HCT116 (cell line): ENCODE data around the gene RHEX. TPM values are rescaled to one million over a fixed set of nuclear protein-coding genes. Genes with fewer than 3 reads are reported as not detected.

Source experiments
- ATAC-seq: fragments of 200-7000 bp; cut with Tn5 transposase; 2 replicates; pipeline ENCODE4 v1.9.1; 2020; ENCODE audit warnings: mild to moderate bottlenecking, moderate library complexity
- BruUV-seq: library from RNA; stranded (reverse); fragments of 400-500 nt; replicated peaks from 2 replicates; lab custom pipeline; 2021; lab: Mats Ljungman, UMichigan
- CTCF ChIA-PET: fragments of 300-600 bp; sonication (Branson Sonifier 250); formaldehyde crosslinking; loops from one replicate; lab custom pipeline; 2021; ENCODE audit warnings: antibody characterized with exemption; lab: Charles Lee
- POLR2A ChIA-PET: fragments of 300-600, 350-600 bp; sonication (Branson Sonifier 250); formaldehyde crosslinking; loops from one replicate; lab custom pipeline; 2021; ENCODE audit warnings: antibody characterized with exemption; lab: Charles Lee
- RAD21 ChIA-PET, 2 experiments: fragments of 300-600 bp; sonication (Branson Sonifier 250); formaldehyde crosslinking; loops; one replicate each; lab custom pipeline; 2023; ENCODE audit warnings: low total read pairs in 2 of 2; ENCODE audit not compliant: uncharacterized antibody in 2 of 2, unreplicated experiment in 2 of 2, low non-redundant PET in 1 of 2; lab: Charles Lee
- DNase-seq: peaks from one replicate; pipeline ENCODE4 v3.0.0-alpha.2; 2010; ENCODE audit warnings: low read depth, low spot score
- H2AFZ ChIP-seq: fragments of 200-600 bp; shearing (Covaris generic), sonication (generic); 2 replicates; pipeline ENCODE4 v1.6.1; 2017; ENCODE audit warnings: low read depth, mixed run types, mixed read lengths, antibody characterized with exemption, low read length; ENCODE audit not compliant: poor library complexity, severe bottlenecking
- H3K27ac ChIP-seq: 2 replicates; pipeline ENCODE4 v1.5.1; 2012; ENCODE audit warnings: low read depth, low read length
- H3K27me3 ChIP-seq: fragments of 200-600 bp; sonication (generic); 2 replicates; pipeline ENCODE4 v1.6.1; 2016; ENCODE audit warnings: mixed run types, low read length, mixed read lengths; ENCODE audit not compliant: insufficient read depth
- H3K36me3 ChIP-seq, 2 experiments: fragments of 200-500 bp in 1 of 2; fragments of 200-600 bp in 1 of 2; sonication (Bioruptor generic) in 1 of 2; sonication (generic) in 1 of 2; 2 replicates each; pipeline versions ENCODE4 v1.5.1 to v1.6.1; 2014 to 2016; ENCODE audit warnings: low read length in 2 of 2, inconsistent platforms in 1 of 2, mixed read lengths in 1 of 2, mixed run types in 1 of 2; ENCODE audit not compliant: insufficient read depth in 2 of 2, control insufficient read depth in 1 of 2
- H3K4me1 ChIP-seq, 2 experiments: fragments of 200-600 bp in 1 of 2; sonication (generic) in 1 of 2; 2 replicates each; pipeline versions ENCODE4 v1.5.1 to v1.6.1; 2012 to 2017; ENCODE audit warnings: low read length in 2 of 2, inconsistent platforms in 1 of 2, mild to moderate bottlenecking in 1 of 2, mixed read lengths in 1 of 2, mixed run types in 1 of 2, moderate library complexity in 1 of 2; ENCODE audit not compliant: insufficient read depth in 2 of 2, control insufficient read depth in 1 of 2
- H3K4me2 ChIP-seq: fragments of 200-600 bp; sonication (generic); 2 replicates; pipeline ENCODE4 v1.6.1; 2017; ENCODE audit warnings: mixed run types, low read length, mixed read lengths
- H3K4me3 ChIP-seq, 2 experiments: fragments of 200-600 bp in 1 of 2; sonication (generic) in 1 of 2; replicated peaks in 1 of 2; 2 replicates each; pipeline ENCODE4 v1.5.1; 2011 to 2016; ENCODE audit warnings: low read length in 2 of 2, control low read depth in 1 of 2, low read depth in 1 of 2, mild to moderate bottlenecking in 1 of 2, mixed read lengths in 1 of 2, mixed run types in 1 of 2
- H3K79me2 ChIP-seq: fragments of 200-600 bp; sonication (generic); 2 replicates; pipeline ENCODE4 v1.6.1; 2017; ENCODE audit warnings: mild to moderate bottlenecking, mixed run types, low read length, moderate library complexity, mixed read lengths; ENCODE audit not compliant: insufficient read depth
- H3K9ac ChIP-seq: fragments of 200-600 bp; sonication (generic); 2 replicates; pipeline ENCODE4 v1.6.1; 2016; ENCODE audit warnings: low read length, mixed read lengths
- H3K9me2 ChIP-seq: fragments of 200-600 bp; sonication (generic), shearing (Covaris generic); 2 replicates; pipeline ENCODE4 v1.6.1; 2017; ENCODE audit warnings: mixed run types, mild to moderate bottlenecking, moderate library complexity; ENCODE audit not compliant: insufficient read depth
- H3K9me3 ChIP-seq, 2 experiments: fragments of 200-500 bp in 1 of 2; fragments of 200-600 bp in 1 of 2; sonication (Bioruptor generic) in 1 of 2; sonication (generic) in 1 of 2; 2 replicates each; pipeline ENCODE4 v1.6.1; 2014 to 2017; ENCODE audit warnings: low read length in 2 of 2, mixed read lengths in 2 of 2, inconsistent platforms in 1 of 2, low read depth in 1 of 2, mild to moderate bottlenecking in 1 of 2, mixed run types in 1 of 2, moderate library complexity in 1 of 2; ENCODE audit not compliant: control insufficient read depth in 1 of 2, insufficient read depth in 1 of 2
- H4K20me1 ChIP-seq: fragments of 200-600 bp; sonication (generic), shearing (Covaris generic); 2 replicates; pipeline ENCODE4 v1.6.1; 2017; ENCODE audit warnings: mixed run types, mild to moderate bottlenecking, moderate library complexity; ENCODE audit not compliant: insufficient read depth
- EZH2 ChIP-seq: fragments of 200-600 bp; sonication (generic); IDR thresholded peaks from 2 replicates; pipeline ENCODE4 v1.6.1; 2017; ENCODE audit warnings: antibody characterized with exemption, mixed run types
- FOSL1 ChIP-seq: IDR thresholded peaks from 2 replicates; pipeline ENCODE4 v1.6.1; 2012; ENCODE audit warnings: low read depth
- POLR2A ChIP-seq: IDR thresholded peaks from 2 replicates; pipeline ENCODE4 v1.7.0; 2011; ENCODE audit warnings: borderline replicate concordance; ENCODE audit not compliant: insufficient read depth, insufficient read length; ENCODE audit errors: extremely low read depth
- POLR2AphosphoS5 ChIP-seq: IDR thresholded peaks from 2 replicates; pipeline ENCODE4 v1.6.1; 2011; ENCODE audit warnings: mild to moderate bottlenecking, low read depth, low read length, moderate library complexity
- TCF7L2 ChIP-seq: IDR thresholded peaks from 2 replicates; pipeline ENCODE4 v1.7.0; 2011; ENCODE audit warnings: borderline replicate concordance, inconsistent platforms; ENCODE audit not compliant: insufficient read depth, insufficient read length; ENCODE audit errors: extremely low read depth
- YY1 ChIP-seq: IDR thresholded peaks from 2 replicates; pipeline ENCODE4 v1.6.1; 2011; ENCODE audit warnings: low read length, low read depth, moderate library complexity, mild to moderate bottlenecking; ENCODE audit not compliant: insufficient replicate concordance; ENCODE audit errors: extremely low read depth
- intact Hi-C: fragments of 100-400 bp; cut with micrococcal nuclease; formaldehyde crosslinking; loops from 2 replicates; pipeline ENCODE4 v1.10.0; 2022
- total RNA-seq: library from RNA; stranded (reverse); gene quantifications from one replicate; pipeline ENCODE4 v1.2.1, GENCODE V29; 2021; ENCODE audit not compliant: unreplicated experiment
- TF ChIP-seq, protein P1 (sequence below): IDR thresholded peaks from 2 replicates; pipeline ENCODE4 v1.6.1; 2012
- TF ChIP-seq, protein P2 (sequence below), 3 experiments: fragments of 200-600 bp in 1 of 3; sonication (generic) in 1 of 3; IDR thresholded peaks in 2 of 3; conservative IDR thresholded peaks in 1 of 3; 2 replicates each; pipeline ENCODE4 v1.5.1; 2012 to 2017; ENCODE audit warnings: low read depth in 2 of 3, low read length in 2 of 3, antibody characterized with exemption in 1 of 3, borderline replicate concordance in 1 of 3, control low read depth in 1 of 3, mild to moderate bottlenecking in 1 of 3, mixed read lengths in 1 of 3, mixed run types in 1 of 3, moderate library complexity in 1 of 3; ENCODE audit not compliant: insufficient read depth in 1 of 3

The RHEX gene
- total RNA-seq, 1 experiment from 2014 or later: not detected

DNA sequence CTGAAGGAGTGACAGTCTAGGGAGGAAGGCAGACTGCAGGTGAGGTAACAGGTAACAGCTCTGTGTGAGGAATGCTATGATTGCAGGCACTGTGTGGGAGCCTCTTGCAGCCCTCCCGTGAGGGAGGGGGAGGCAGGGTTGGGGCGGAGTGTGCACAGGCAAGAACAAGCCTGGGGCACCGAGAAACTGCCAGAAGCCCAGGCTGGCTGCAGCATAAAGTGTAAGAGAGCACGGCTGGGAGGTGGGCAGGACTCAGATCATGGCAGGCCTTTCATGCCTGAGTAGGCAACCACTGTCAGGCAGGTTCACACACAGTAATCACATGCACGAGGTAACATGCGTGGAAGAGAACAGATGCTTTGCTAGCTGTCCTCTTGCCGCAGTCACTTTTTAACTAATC, 11.3 kb upstream of the RHEX start:
- Histone ChIP-seq H3K4me1 (no peaks in the 10 kb centered on the region), H2AFZ (no peak overlapping the region), H3K9ac (no peak overlapping the region), H4K20me1 (no peaks in the 10 kb centered on the region), H3K4me3 (no peak overlapping the region), H3K27ac (no peak overlapping the region), H3K9me2 (no peaks in the 10 kb centered on the region), H3K4me2 (no peak overlapping the region), H3K79me2 (no peaks in the 10 kb centered on the region), H3K27me3 (peaks cover 16% of the 10 kb centered on the region; the same call in 1 of the 2 replicates), H3K9me3 (no peaks in the 10 kb centered on the region), H3K36me3 (no peaks in the 10 kb centered on the region)
- no TSS peak for BruUV-seq
- no peak for ATAC-seq
- DNase-seq: no peak
- POLR2A ChIA-PET: no interaction called here
- no peak for TF ChIP-seq POLR2AphosphoS5
- TF ChIP-seq, protein P1, sequence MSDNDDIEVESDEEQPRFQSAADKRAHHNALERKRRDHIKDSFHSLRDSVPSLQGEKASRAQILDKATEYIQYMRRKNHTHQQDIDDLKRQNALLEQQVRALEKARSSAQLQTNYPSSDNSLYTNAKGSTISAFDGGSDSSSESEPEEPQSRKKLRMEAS: no peak
- TF ChIP-seq TCF7L2: no peak
- TF ChIP-seq YY1: no peak
- no peak for TF ChIP-seq EZH2
- TF ChIP-seq POLR2A: no peak
- TF ChIP-seq, protein P2, sequence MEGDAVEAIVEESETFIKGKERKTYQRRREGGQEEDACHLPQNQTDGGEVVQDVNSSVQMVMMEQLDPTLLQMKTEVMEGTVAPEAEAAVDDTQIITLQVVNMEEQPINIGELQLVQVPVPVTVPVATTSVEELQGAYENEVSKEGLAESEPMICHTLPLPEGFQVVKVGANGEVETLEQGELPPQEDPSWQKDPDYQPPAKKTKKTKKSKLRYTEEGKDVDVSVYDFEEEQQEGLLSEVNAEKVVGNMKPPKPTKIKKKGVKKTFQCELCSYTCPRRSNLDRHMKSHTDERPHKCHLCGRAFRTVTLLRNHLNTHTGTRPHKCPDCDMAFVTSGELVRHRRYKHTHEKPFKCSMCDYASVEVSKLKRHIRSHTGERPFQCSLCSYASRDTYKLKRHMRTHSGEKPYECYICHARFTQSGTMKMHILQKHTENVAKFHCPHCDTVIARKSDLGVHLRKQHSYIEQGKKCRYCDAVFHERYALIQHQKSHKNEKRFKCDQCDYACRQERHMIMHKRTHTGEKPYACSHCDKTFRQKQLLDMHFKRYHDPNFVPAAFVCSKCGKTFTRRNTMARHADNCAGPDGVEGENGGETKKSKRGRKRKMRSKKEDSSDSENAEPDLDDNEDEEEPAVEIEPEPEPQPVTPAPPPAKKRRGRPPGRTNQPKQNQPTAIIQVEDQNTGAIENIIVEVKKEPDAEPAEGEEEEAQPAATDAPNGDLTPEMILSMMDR (IDR thresholded peaks at IDR 0.05 in 2 of 3, conservative IDR thresholded peaks at IDR 0.05 in 1 of 3; ENCODE audit: borderline replicate concordance in 1 of 3, insufficient read depth in 1 of 3, low read depth in 2 of 3, low read length in 2 of 3): no peak
- TF ChIP-seq FOSL1: no peak
- CTCF ChIA-PET: no interaction called here
- intact Hi-C loops: no loop called here
- RAD21 ChIA-PET: no interaction called here
